Left ventricle myocardium inferior (tissue), 1 donor: Measurements from ENCODE around the gene PLXNC1. TPM values are rescaled to one million over a fixed set of nuclear protein-coding genes. Genes with fewer than 3 reads are reported as not detected.

ENCODE experiments used
- DNase-seq: peaks from one replicate; pipeline ENCODE4 v3.0.0-alpha.2; 2020
- H3K27ac ChIP-seq: fragments of 200-600 bp; replicated peaks from 2 replicates; pipeline ENCODE4 v1.8.0; 2021
- H3K27me3 ChIP-seq: fragments of 200-600 bp; 2 replicates; pipeline ENCODE4 v1.8.0; 2021; ENCODE audit warnings: low read depth
- H3K36me3 ChIP-seq: fragments of 200-600 bp; 2 replicates; pipeline ENCODE4 v1.8.0; 2021
- H3K4me1 ChIP-seq: fragments of 200-600 bp; 2 replicates; pipeline ENCODE4 v1.8.0; 2021
- H3K4me3 ChIP-seq: fragments of 200-600 bp; 2 replicates; pipeline ENCODE4 v1.8.0; 2021; ENCODE audit warnings: mild to moderate bottlenecking, moderate library complexity
- H3K9me3 ChIP-seq: fragments of 200-600 bp; replicated peaks from 2 replicates; pipeline ENCODE4 v1.8.0; 2021
- intact Hi-C: fragments of 100-400 bp; cut with micrococcal nuclease; formaldehyde crosslinking; loops from one replicate; pipeline ENCODE4 v1.11.0; 2022
- total RNA-seq: library from RNA; stranded (reverse); fragmentation: NEBNext Ultra II Directional; extraction: Animal tissue kit (Norgen Biotek cat#: 25700); gene quantifications from one replicate; pipeline ENCODE4 v1.2.1, GENCODE V29; 2021
- TF ChIP-seq, protein P1 (sequence below): fragments of 200-600 bp; IDR thresholded peaks from 2 replicates; pipeline ENCODE4 v1.8.0; 2021; ENCODE audit warnings: antibody characterized with exemption, mild to moderate bottlenecking, borderline replicate concordance
- donor health status: DM: no; HTN: yes; CAD: no; lungs with severe emphysema.

Gene PLXNC1
- total RNA-seq, 1 donor from 2014 or later: 2.5 TPM

DNA sequence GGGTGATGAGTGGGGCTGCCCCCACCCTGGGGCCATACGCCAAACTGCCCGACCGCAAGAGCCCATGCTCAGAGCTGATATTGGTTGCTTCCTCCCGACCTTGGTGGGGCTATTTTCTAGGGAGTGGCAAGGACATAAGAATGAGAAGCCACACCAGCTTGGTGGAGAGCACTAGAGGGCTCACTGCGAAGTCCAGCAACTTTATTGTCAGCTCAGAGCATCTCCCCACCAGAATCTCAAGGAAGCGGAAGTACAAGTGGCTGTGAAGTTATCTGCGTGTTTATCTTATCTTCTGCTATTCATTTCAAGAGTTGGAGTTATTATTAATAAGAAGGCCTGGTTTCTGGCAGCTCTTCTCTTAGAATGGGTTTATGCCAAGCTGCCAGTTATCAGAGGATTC lies 4.9 kb upstream of the PLXNC1 start:
- peaks cover 7% of the 10 kb centered on the region for H3K27me3 ChIP-seq
- no peaks in the 10 kb centered on the region for H3K36me3 ChIP-seq
- H3K4me3 ChIP-seq: no peak overlapping the region
- no peaks in the 10 kb centered on the region for H3K9me3 ChIP-seq
- no peak overlapping the region for H3K27ac ChIP-seq
- peaks cover 12% of the 10 kb centered on the region for H3K4me1 ChIP-seq
- TF ChIP-seq, protein P1, sequence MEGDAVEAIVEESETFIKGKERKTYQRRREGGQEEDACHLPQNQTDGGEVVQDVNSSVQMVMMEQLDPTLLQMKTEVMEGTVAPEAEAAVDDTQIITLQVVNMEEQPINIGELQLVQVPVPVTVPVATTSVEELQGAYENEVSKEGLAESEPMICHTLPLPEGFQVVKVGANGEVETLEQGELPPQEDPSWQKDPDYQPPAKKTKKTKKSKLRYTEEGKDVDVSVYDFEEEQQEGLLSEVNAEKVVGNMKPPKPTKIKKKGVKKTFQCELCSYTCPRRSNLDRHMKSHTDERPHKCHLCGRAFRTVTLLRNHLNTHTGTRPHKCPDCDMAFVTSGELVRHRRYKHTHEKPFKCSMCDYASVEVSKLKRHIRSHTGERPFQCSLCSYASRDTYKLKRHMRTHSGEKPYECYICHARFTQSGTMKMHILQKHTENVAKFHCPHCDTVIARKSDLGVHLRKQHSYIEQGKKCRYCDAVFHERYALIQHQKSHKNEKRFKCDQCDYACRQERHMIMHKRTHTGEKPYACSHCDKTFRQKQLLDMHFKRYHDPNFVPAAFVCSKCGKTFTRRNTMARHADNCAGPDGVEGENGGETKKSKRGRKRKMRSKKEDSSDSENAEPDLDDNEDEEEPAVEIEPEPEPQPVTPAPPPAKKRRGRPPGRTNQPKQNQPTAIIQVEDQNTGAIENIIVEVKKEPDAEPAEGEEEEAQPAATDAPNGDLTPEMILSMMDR: no peak
- DNase-seq: no peak
- intact Hi-C loops: loop anchor here (5.0 kb wide), 1 partner anchor 389 kb away; no protein-coding TSS in a partner anchor

DNA sequence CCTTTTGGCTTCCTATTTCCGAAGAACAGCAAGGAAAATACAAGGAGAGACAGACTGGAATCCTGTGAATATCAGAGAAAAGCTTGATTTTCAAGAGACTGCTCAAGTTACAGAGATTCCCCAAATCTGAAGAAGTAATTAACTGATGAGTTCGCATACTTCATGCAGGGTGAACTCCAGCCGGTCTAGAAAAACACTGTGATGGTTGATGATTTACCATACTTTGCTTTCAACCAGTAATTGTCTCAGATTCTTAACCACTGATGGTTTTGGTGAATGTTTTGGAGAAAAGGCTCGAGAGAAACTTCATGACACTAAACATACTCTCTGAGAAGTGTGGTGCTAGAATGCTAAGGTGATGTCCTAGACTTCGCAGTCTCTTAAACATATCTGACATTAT lies 4.4 kb upstream of the PLXNC1 start:
- TF ChIP-seq, protein P1: no peak
- Histone ChIP-seq H3K27me3 (peaks cover 8% of the 10 kb centered on the region), H3K36me3 (no peaks in the 10 kb centered on the region), H3K27ac (no peak overlapping the region), H3K9me3 (no peaks in the 10 kb centered on the region), H3K4me1 (peaks cover 14% of the 10 kb centered on the region), H3K4me3 (no peak overlapping the region)
- DNase-seq: no peak
- intact Hi-C loops: loop anchor here (5.0 kb wide), 1 partner anchor 388 kb away; no protein-coding TSS in a partner anchor

DNA sequence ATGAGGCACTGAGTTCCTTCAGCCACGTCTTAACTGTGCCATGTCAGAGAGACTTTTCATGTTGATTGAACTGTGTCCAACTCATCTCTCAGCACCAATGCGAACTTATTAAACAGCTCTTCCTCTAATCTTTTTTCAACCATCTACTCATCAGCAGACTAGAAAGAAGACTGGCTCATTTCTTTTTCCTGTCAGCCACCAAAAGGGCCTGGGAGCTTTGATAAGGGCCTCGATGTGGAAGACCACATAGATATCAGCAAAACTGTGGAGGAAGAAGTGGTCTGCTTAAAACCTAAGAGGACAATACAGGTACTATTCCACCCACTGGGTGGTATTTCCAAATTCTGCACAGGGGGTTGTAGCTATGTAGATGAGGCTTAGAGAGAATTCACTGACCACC lies 3.6 kb upstream of the PLXNC1 start:
- Histone ChIP-seq H3K27ac (no peak overlapping the region), H3K4me1 (peaks cover 23% of the 10 kb centered on the region), H3K4me3 (no peak overlapping the region), H3K9me3 (no peaks in the 10 kb centered on the region), H3K27me3 (peaks cover 17% of the 10 kb centered on the region), H3K36me3 (no peaks in the 10 kb centered on the region)
- TF ChIP-seq, protein P1: no peak
- DNase-seq: no peak
- intact Hi-C loops: loop anchor here (5.0 kb wide), 1 partner anchor 388 kb away; no protein-coding TSS in a partner anchor

DNA sequence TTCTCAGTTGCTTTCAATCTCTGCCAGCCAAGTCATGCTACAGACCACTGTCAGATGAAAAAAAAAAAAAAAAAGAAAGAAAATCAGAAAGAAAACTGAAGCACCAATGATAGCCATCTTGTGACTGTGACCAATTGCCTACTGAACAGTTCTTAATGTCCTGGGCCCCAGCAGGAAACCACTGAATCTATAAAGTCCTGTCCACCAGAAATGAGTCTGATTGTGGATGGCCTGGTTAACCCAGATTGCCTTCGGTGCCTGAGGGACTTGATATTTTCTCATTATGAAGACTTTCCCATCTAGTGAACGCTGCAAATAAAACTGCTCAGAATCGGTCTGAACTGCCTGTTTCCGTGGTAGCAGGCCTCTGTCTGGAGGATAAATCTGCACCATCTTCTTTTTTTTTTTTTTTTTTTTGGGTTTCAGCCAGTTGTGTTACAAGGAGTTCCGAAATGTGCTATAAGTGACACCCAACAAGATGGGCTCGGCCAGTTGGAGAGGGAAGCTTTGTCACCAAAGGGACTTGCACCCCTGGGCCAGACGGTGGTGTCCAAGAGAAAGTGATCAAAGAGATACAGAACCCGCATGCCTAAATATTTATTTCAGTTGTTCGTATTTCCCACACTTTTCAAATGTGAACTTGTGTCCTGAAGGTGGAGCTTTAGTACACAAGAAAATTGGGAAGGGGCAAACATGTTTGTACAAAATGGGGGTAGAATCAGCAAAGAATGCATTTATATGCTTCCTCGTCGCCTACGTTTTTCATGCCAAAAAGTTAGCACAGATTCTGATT lies 3.0 kb upstream of the PLXNC1 start:
- Histone ChIP-seq H3K36me3 (no peaks in the 10 kb centered on the region), H3K27me3 (peaks cover 23% of the 10 kb centered on the region), H3K27ac (no peak overlapping the region), H3K4me3 (no peak overlapping the region), H3K4me1 (peaks cover 29% of the 10 kb centered on the region), H3K9me3 (no peaks in the 10 kb centered on the region)
- intact Hi-C loops: no loop called here
- DNase-seq: no peak
- TF ChIP-seq, protein P1: peak; percentile 53

DNA sequence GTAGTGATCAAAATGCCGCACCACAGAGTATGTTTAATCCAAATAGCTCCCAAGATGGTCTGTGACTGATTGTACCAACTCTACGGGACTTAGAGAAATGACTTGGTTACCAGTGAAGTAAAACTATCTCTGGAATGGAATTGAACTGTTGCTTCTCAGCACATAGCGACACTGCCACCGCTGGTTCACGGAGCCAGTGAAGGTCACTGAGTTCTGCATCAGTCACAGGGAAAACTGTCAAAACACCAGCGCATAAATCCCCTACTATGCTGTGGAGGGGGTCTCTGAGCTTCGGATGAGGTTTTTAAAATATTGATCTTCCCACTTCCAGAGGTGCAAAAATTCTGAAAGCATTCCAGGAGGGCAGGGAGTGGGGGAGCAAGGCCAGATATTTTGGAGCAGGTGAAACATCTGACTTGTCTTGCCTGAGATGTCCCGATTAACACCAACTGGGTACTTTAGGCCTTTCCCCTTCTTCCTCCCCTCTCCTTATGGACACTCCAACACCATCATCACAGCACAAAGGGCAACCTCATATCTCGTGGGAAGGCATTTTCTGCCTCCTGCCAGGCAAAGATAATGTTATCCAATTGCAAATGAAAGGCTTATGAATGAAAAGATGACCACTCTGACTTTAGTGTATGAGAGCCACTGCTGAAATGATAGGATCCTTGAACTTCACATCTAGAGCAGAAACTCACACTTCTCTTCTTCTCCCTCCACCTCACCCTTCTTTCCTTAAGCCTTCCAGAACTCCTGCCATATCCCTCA lies 2.0 kb upstream of the PLXNC1 start:
- intact Hi-C loops: no loop called here
- TF ChIP-seq, protein P1: no peak
- H3K4me3 ChIP-seq: no peak overlapping the region
- no peak overlapping the region for H3K27ac ChIP-seq
- no peaks in the 10 kb centered on the region for H3K9me3 ChIP-seq
- no peaks in the 10 kb centered on the region for H3K36me3 ChIP-seq
- H3K27me3 ChIP-seq: peaks cover 26% of the 10 kb centered on the region
- no peak for DNase-seq
- H3K4me1 ChIP-seq: peaks cover 34% of the 10 kb centered on the region
